Neural progenitor cell (in vitro differentiated cells): ENCODE measurements around the gene RNF123.
"Not testable (repeated sequence)": the region's sequence is repeated elsewhere in the genome, so short reads cannot be mapped to it uniquely, and the experiment has no call there.

Source experiments
- EZH2phosphoT487 ChIP-seq: fragments of 200-600 bp; sonication (generic); IDR thresholded peaks from 2 replicates; pipeline ENCODE4 v1.6.1; 2017; ENCODE audit warnings: antibody characterized with exemption
- TF ChIP-seq, protein P1 (sequence below): fragments of 200-600 bp; sonication (generic); IDR thresholded peaks from 2 replicates; pipeline ENCODE4 v1.5.1; 2017; ENCODE audit warnings: antibody characterized with exemption, mild to moderate bottlenecking

DNA sequence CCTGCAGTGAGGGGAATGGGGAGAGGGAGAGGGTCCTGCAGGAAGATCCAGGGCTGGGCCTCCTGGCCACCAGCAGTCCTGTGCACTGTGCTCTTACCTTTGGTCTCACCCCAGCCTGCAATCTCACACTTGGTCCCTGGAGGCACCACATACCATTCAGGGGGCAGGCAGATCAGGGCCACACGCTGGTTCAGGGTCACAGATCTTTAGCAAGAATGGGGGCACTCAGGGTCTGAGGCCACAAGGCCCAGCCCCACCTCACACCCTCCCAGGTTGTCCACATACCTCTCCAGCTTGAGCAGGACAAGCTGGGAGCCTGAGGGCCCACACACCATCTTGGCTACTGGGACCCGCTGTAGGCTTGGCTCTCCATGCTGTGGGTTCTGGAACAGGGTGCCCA is 4.9 kb upstream of the RNF123 start:
- TF ChIP-seq, protein P1, sequence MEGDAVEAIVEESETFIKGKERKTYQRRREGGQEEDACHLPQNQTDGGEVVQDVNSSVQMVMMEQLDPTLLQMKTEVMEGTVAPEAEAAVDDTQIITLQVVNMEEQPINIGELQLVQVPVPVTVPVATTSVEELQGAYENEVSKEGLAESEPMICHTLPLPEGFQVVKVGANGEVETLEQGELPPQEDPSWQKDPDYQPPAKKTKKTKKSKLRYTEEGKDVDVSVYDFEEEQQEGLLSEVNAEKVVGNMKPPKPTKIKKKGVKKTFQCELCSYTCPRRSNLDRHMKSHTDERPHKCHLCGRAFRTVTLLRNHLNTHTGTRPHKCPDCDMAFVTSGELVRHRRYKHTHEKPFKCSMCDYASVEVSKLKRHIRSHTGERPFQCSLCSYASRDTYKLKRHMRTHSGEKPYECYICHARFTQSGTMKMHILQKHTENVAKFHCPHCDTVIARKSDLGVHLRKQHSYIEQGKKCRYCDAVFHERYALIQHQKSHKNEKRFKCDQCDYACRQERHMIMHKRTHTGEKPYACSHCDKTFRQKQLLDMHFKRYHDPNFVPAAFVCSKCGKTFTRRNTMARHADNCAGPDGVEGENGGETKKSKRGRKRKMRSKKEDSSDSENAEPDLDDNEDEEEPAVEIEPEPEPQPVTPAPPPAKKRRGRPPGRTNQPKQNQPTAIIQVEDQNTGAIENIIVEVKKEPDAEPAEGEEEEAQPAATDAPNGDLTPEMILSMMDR = not testable (repeated sequence)
- TF ChIP-seq EZH2phosphoT487 = not testable (repeated sequence)
